HG02571 (cell line): ENCODE measurements around the gene ZNF253.
"Not testable (repeated sequence)": the region's sequence is repeated elsewhere in the genome, so short reads cannot be mapped to it uniquely, and the experiment has no call there.

ENCODE experiments used
- ATAC-seq: cut with Tn5 transposase; IDR thresholded peaks from one replicate; pipeline ENCODE4 v1.9.1; 2021; ENCODE audit warnings: mild to moderate bottlenecking, moderate library complexity; ENCODE audit not compliant: unreplicated experiment

The ZNF253 gene

DNA sequence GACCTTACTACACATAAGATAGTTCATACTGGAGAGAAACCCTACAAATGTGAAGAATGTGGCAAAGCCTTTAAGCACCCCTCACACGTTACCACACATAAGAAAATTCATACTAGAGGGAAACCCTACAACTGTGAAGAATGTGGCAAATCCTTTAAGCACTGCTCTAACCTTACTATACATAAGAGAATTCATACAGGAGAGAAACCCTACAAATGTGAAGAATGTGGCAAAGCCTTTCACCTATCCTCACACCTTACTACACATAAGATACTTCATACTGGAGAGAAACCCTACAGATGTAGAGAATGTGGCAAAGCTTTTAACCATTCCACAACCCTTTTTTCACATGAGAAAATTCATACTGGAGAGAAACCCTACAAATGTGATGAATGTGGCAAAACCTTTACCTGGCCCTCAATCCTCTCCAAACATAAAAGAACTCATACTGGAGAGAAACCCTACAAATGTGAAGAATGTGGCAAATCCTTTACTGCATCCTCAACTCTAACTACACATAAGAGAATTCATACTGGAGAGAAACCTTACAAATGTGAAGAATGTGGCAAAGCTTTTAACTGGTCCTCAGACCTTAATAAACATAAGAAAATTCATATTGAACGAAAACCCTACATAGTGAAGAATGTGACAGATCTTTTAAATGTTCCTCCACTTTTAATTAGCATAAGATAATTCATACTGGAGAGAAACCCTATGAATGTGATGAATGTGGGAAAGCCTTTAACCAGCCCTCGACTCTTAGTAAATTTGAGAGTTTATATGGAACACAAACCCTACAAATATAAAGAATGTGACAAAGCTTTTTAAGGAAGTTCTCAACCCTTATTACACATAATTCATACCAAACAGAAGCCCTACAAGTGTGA, 26.6 kb downstream of the ZNF253 start:
- not testable (repeated sequence) for ATAC-seq

DNA sequence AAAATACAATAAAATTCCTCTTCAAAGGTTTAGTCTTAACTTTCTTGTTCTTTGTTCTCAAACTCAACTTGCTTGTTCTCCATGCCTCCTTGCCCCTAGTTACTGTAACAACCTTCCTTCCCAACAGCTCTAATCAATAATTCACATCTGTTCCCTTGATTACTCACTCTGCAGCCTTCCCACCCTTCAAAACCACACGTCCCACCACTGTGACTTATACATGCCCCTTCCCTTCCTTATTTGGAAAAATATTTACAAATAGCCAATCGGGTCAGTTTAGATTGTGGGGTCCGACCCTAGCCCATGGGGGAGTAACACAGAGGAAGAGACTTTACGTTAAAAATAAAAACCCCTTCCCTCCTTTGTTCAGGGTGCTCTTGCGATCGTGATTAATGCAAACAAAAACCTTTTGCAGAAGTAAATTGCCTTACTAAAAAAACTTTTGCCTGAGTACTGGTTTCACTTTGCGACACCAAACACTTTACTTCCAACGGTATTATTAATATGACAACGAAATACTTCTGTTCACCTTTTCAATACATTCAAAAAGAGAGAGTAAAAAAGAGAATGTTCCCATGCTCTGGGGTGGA, 34.6 kb downstream of the ZNF253 start:
- no peak for ATAC-seq

DNA sequence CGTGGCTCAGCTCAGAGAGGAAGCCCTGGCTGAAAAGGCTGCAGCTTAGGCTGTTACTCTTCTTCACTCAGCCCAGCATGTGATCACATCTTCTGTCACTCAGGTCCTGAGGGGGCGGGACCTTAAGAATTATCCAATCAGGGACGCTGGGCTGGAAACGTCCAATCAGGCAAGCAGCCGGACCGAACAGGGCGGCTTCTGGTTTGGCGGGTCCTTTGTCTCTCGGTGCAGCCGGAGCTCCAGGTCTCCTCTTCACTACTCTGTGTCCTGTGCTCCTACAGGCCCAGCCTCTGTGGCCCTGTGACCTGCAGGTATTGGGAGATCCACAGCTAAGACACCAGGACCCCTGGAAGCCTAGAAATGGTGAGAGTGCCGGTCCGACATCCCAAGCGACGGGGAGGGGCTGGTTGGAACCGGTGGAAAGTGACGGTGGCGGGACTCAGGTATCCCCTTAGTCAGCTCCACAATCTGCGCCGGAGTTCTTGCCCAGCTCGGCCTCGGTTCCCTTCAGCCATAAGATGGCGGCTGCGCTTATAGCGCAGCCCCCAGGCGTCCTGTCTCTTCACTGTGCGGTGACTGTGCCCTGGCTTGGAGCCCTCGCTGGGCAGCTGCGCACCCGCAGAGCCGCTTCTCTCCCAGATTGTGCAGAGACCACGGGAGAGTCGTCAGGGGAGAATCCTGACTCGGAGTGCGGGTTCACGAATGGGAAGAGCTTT, 35.2 kb downstream of the ZNF253 start, which contains the start of gene ZNF93:
Gene ZNF93 (plus strand): TSS at position 218 of the 716 bp plus-strand sequence. CDS start 143 bp downstream, at position 361.
- peak; percentile 93 for ATAC-seq

DNA sequence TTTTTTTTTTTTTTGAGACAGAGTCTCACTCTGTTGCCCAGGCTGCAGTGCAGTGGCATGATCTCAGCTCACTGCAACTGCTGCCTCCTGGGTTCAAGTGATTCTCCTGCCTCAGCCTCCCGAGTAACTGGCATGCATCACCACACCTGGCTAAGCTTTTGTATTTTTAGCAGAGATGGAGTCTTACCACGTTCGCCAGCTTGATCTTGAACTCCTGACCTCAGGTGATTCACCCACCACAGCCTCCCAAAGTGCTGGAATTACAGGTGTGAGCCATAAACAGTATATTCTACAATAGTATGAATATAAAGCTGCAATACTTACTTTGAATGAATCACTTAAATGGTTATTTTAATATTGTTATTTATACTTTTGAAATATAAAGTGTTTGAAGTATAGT, 41.9 kb downstream of the ZNF253 start:
- ATAC-seq = not testable (repeated sequence)

DNA sequence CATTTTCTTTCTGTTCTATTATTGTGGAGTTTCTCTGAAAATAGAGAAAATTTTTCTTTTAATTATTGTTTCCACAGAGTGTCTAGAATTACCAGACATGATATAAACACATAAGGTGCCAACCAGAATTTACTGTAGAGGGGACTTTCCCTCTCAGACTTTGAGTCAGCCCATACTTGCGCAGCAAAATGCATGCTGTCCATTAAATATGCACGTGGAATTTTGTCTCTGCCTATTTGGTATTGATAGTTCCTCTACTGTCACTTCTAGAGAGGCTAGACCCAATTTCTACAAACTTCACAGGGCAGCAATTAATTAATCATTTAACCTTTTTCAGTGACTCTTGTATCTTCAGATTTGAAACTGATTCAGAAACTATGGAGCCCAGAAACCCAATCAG, 44.0 kb downstream of the ZNF253 start:
- ATAC-seq = no peak

DNA sequence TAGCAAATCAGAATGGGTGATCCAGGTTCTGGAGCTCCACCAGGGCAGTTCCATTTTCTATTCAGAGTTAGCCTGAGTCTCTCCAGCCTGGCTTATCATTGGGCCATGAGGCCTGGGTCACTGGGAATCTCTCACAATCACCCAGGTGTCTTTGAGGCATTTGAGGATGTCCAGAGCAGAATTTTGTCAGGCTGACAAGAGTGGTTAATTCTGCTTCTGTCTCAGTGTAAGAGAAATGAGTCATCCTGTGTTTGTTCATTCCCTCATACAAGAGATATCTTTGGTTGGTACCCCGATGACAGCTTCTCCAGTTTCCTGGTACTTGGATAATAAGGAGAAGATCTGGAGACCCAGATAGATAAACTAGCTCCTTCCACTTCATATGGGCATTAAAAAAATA, 45.5 kb downstream of the ZNF253 start:
- no peak for ATAC-seq

DNA sequence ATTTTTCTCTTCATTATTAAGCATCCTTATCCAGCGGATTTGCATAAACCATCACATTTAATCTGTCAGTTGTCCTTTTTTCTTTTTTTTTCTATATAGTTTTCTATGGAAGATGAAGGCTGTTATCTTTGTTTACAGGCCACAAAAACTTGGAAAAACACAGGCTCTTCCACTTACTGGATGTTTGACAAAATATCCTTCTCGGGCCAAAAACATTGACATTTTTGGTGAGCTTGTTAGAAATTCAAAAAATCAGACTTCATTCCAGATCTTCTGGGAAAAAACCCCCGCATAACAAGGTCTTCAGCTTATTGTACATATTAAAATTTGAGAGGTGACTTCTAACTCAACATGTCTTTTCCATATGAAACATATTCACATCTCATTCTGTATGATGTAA, 48.9 kb downstream of the ZNF253 start:
- ATAC-seq = no peak

DNA sequence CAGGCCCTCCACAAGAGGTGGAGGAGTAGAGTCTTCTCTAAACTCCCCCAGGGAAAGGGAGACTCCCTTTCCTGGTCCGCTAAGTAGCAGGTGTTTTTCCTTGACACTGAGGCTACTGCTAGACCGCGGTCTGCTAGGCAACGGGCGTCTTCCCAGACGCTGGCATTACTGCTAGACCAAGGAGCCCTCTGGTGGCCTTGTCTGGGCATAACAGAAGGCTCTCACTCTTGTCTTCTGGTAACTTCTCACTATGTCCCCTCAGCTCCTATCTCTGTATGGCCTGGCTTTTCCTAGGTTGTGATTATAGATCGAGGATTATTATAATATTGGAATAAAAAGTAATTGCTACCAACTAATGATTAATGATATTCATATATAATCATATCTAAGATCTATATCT, 64.7 kb downstream of the ZNF253 start:
- not testable (repeated sequence) for ATAC-seq

DNA sequence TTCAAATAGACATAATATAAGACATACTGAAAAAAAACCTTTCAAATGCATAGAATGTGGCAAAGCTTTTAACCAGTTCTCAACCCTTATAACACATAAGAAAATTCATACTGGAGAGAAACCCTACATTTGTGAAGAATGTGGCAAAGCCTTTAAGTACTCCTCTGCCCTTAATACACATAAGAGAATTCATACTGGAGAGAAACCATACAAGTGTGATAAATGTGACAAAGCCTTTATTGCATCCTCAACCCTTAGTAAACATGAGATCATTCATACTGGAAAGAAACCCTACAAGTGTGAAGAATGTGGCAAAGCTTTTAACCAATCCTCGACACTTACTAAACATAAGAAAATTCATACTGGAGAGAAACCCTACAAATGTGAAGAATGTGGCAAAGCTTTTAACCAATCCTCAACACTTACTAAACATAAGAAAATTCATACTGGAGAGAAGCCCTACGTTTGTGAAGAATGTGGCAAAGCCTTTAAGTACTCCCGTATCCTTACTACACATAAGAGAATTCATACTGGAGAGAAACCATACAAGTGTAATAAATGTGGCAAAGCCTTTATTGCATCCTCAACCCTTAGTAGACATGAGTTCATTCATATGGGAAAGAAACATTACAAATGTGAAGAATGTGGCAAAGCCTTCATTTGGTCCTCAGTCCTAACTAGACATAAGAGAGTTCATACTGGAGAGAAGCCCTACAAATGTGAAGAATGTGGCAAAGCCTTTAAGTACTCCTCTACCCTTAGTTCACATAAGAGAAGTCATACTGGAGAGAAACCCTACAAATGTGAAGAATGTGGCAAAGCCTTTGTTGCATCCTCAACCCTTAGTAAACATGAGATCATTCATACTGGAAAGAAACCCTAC, 68.0 kb downstream of the ZNF253 start:
- ATAC-seq = not testable (repeated sequence)

DNA sequence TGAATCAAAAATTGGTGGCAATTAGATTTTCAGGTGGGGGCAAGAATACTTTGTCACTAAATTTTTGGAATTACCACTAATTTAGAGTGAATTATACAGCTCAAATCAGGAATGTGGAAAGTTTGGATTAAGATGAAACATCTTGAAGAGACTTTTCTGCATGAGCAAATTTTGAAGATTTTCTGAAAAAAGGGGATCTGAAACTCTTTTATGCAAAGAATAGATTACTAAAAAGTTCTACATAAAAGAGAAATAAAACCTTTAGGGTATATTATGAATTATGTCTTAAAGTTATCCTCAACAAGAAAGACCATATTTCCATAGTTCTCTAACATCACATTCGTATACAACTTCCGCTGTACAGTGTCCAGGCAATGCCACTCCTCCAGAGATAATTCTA, 71.7 kb downstream of the ZNF253 start:
- no peak for ATAC-seq

DNA sequence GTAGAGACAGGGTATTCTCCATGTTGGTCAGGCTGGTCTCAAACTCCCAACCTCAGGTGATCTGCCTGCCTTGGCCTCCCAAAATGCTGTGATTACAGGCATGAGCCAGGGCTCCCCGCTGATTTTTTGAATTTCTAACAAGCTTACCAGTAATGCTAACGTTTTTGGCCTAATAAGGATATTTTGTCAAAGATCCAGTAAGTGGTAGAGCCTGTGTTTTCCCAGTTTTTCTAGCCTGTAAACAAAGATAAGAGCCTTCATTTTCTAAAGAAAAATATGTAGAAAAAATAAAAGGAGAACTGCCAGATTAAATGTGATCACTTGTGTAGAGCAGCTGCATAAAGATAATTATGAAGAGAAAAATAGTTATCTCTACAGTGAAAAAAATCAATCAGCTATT, 72.8 kb downstream of the ZNF253 start:
- no peak for ATAC-seq

DNA sequence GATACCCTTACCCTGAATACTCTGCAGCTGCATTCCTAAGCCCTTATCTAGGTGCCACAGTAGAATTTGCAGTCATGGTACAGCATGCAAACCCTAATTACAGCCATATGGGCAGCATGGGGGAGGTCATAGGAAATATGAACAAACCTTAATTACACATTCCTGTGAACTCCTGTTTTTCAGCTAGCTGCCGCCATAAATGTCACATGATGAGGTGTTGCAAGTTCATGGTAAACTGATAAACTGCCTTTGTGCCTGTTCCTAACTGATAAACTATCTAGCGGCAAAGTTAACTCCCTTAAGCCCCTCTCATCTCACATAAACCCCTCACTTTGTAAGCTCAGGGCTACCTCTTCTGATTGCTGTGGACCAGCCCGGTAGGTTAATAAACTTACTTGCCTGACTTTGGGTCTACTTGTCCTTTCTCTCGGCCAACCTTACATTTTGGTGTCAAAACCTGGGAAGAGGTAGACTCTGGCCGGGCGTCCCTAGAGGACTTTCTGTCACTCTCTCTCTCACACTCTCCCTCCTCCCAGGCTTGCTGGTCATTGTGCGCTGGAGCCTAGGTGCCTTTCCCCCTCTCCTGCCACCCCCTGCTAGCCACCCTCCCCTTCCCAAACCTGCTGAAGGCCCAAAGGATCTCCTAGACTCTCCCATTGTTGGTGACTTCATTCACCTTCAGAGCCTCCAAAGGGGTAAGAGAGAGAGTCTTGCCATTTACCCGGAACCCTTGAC, 78.3 kb downstream of the ZNF253 start:
- ATAC-seq = no peak
